Measurements from ENCODE around the gene ANK3.

DNA sequence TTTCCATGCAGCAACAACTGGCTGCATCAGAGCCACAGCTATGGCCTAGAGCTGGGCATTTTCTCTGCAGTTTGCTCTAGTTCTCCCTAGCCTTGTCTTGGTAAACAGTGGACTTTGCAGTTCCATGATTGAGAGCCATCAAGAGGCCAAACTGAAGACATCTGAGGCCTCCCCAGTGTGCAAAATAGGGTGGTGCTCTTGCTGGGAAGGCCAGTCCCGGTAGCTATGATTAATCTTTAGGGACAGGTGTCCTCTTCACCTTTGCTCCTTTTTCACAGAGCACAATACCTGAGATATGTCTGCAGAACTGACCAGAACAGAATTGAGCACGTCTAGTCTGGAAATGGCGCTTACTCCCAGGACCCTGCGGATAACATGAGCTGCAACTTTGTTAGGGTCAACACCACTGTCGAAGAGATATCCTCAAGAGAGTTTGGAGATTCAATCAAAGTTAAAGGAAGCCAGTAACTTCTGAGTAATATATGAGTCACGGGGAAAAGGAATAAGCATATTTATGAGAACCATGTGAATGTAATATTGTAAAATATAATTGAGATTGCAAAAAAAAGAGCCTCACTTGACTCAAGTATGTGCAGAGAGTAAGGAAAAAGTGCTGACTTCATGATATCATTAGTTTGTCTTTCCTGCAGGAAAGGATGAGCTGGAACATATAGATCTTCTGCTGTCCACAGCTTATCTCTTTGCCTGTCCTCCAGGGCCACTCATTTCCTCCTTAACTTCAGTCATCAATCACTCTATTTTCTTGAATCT lies 76.7 kb downstream of the ANK3 start:
- TF ChIP-seq, protein P1, sequence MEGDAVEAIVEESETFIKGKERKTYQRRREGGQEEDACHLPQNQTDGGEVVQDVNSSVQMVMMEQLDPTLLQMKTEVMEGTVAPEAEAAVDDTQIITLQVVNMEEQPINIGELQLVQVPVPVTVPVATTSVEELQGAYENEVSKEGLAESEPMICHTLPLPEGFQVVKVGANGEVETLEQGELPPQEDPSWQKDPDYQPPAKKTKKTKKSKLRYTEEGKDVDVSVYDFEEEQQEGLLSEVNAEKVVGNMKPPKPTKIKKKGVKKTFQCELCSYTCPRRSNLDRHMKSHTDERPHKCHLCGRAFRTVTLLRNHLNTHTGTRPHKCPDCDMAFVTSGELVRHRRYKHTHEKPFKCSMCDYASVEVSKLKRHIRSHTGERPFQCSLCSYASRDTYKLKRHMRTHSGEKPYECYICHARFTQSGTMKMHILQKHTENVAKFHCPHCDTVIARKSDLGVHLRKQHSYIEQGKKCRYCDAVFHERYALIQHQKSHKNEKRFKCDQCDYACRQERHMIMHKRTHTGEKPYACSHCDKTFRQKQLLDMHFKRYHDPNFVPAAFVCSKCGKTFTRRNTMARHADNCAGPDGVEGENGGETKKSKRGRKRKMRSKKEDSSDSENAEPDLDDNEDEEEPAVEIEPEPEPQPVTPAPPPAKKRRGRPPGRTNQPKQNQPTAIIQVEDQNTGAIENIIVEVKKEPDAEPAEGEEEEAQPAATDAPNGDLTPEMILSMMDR (IDR thresholded peaks at IDR 0.05; ENCODE audit: poor library complexity): no peak
- no peak for TF ChIP-seq EZH2 (IDR thresholded peaks at IDR 0.05; ENCODE audit: borderline replicate concordance)
